ENCODE results near the gene PTPRJ.

Gene PTPRJ

DNA sequence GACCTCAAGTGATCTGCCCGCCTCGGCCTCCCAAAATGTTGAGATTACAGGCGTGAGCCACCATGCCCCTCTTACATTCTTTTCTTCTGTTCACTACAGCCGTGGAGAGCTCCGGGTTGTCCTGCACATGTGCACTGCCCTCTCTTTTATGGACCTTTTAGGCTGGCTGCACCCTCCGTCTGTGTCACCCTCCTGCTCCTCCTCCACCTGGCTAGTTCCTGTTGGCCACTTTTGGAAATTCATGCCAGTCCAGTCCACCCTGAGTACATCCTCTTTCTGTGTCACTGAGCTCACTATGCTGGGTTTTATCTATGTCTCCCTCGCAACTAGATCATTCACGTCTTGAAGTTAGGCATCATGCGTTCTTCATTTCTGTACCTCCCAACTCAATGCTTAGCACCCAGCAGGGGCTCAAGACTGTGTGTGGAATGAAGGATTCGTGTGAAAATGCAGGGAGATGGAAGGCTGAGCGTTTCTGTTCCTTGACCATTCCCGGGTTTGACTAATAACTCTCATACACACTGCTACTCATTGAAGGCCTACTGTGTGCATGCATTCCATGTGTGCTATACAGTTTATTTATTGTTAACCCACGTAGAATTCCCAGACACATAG is 60.6 kb downstream of the PTPRJ start:
- Histone ChIP-seq H3K4me1 (no peaks in the 10 kb centered on the region), H3K36me3 (no peaks in the 10 kb centered on the region)
- DNase-seq, result no peak

GRCh38 chr11:48041877-48042695 is 61.7 kb downstream of the PTPRJ start:
- no peak for DNase-seq
- Histone ChIP-seq H3K27me3 (no peaks in the 10 kb centered on the region), H3K4me1 (no peaks in the 10 kb centered on the region), H3K9me3 (no peaks in the 10 kb centered on the region), H3K4me3 (ENCODE audit: low read depth, low read length) (no peak overlapping the region), H3K36me3 (no peaks in the 10 kb centered on the region)
- TF ChIP-seq, protein P1, sequence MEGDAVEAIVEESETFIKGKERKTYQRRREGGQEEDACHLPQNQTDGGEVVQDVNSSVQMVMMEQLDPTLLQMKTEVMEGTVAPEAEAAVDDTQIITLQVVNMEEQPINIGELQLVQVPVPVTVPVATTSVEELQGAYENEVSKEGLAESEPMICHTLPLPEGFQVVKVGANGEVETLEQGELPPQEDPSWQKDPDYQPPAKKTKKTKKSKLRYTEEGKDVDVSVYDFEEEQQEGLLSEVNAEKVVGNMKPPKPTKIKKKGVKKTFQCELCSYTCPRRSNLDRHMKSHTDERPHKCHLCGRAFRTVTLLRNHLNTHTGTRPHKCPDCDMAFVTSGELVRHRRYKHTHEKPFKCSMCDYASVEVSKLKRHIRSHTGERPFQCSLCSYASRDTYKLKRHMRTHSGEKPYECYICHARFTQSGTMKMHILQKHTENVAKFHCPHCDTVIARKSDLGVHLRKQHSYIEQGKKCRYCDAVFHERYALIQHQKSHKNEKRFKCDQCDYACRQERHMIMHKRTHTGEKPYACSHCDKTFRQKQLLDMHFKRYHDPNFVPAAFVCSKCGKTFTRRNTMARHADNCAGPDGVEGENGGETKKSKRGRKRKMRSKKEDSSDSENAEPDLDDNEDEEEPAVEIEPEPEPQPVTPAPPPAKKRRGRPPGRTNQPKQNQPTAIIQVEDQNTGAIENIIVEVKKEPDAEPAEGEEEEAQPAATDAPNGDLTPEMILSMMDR (IDR thresholded peaks at IDR 0.05; ENCODE audit: low read depth, low read length), result no peak

More for the DNA sequence above, 60.6 kb downstream of the PTPRJ start:
- Histone ChIP-seq H3K9me3 (no peaks in the 10 kb centered on the region), H3K27me3 (no peaks in the 10 kb centered on the region), H3K4me3 (ENCODE audit: low read depth, low read length) (no peak overlapping the region)
- TF ChIP-seq, protein P1 (IDR thresholded peaks at IDR 0.05; ENCODE audit: low read depth, low read length), result no peak

DNA sequence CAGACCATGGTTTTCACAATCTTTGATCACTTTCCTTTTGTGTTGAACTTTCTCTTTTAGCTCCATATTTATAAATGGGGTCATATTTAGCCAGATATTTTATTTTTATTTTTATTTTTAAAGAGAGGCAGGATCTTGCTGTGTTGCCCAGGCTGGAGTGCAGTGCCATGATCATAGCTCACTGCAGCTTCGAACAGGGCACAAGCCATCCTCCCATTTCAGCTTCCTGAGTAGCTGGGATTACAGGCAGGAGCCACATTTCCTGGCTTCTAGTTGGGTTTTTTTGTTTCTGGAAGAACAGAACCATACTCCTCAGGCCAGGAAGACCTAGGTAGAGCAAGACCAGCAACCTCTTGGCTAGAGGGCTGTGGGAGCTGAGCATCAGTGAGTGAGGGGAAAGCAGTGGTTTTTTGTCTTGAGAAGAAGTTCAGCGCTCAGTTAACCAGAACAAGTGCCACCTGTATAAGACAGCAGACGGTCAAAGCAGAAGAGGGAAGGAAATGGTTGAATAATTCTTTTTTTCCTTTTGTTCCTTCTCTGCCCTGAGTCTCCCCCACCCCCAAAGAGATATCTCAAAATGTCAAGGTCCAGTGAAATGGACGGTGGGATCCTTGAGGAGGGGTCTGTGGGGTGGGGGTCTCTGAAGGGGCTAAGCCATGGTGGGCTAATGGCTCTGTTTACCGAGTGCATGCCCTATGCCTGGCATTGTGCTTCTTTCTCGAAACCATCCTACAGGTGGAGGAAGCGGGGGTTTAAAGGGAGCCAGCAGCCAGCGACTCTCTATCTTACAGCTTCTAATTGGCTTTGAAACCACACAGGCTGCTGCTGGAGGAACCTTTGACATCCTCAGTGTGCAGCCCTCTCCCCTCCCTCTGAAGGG is 63.0 kb downstream of the PTPRJ start:
- H3K9me3 ChIP-seq, result no peaks in the 10 kb centered on the region
- H3K27me3 ChIP-seq, result no peaks in the 10 kb centered on the region
- no peaks in the 10 kb centered on the region for H3K4me1 ChIP-seq
- no peak for DNase-seq
- no peak overlapping the region for H3K4me3 ChIP-seq (ENCODE audit: low read depth, low read length)
- TF ChIP-seq, protein P1 (IDR thresholded peaks at IDR 0.05; ENCODE audit: low read depth, low read length), result no peak
- no peaks in the 10 kb centered on the region for H3K36me3 ChIP-seq

DNA sequence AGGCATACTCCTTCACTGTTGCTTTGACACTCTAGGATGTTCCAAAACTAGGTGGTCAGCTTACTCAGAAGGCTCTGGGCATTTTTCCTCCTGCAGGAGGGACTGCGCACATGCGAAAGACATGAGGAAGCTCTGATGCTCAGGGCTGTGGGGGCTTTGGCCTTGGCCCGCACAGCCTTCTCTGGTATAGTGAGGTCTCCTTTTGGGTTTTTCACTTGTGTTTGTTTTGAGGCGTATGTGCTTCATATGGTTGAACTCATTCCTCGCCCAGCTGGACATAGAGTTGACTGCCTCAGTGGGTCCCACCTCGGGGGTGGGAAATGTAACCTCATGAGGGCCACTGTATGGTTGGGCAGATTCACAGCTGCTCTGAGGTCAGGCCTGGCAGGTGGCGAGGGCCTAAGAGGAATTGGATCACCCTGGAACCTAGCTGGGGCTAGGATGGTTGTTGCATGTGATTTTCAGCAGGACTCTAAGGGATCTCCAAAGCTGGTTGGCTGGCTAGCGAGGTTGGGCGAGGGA is 63.7 kb downstream of the PTPRJ start:
- TF ChIP-seq, protein P1 (IDR thresholded peaks at IDR 0.05; ENCODE audit: low read depth, low read length), result no peak
- Histone ChIP-seq H3K4me3 (ENCODE audit: low read depth, low read length) (no peak overlapping the region), H3K4me1 (no peaks in the 10 kb centered on the region), H3K27me3 (no peaks in the 10 kb centered on the region), H3K9me3 (no peaks in the 10 kb centered on the region), H3K36me3 (no peaks in the 10 kb centered on the region)
- DNase-seq, result no peak

DNA sequence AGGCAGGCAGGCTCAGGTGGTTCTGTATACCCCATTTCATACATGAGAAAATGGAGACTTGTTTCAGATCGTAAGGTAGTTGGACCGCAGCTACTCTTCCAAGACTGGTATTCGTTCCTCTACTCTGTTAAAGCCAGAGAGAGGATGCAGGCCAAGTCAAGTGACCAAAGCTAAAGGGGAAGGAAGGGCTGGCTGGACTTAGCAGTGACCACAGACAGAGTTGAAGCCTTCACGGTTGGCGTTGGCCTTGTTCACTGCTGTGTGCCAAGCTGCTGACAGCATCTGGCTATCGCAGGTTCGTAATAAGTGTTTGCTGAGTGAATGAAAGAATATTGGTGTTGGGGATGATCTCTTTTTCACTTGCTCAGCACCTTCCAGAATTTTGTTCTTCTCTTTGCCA is 64.2 kb downstream of the PTPRJ start:
- Histone ChIP-seq H3K36me3 (no peaks in the 10 kb centered on the region), H3K9me3 (no peaks in the 10 kb centered on the region), H3K27me3 (no peaks in the 10 kb centered on the region), H3K4me3 (ENCODE audit: low read depth, low read length) (no peak overlapping the region), H3K4me1 (no peaks in the 10 kb centered on the region)
- TF ChIP-seq, protein P1 (IDR thresholded peaks at IDR 0.05; ENCODE audit: low read depth, low read length), result no peak
- no peak for DNase-seq
